Measurements from ENCODE around the gene SLC25A29.

SLC25A29 gene

GRCh38 chr14:100332071-100332639 is 25.9 kb upstream of the SLC25A29 start:
- no peak for DNase-seq
- H3K4me3 ChIP-seq (ENCODE audit: insufficient read depth, low read depth, low read length, poor library complexity, severe bottlenecking) = no peak overlapping the region
- H3K27ac ChIP-seq (ENCODE audit: insufficient read depth, low read length, poor library complexity, severe bottlenecking) = no peak overlapping the region
- H3K4me1 ChIP-seq (ENCODE audit: control insufficient read depth, insufficient read depth, low read length, poor library complexity, severe bottlenecking) = no peaks in the 10 kb centered on the region
- no peaks in the 10 kb centered on the region for H3K9me3 ChIP-seq (ENCODE audit: control insufficient read depth, low read length)
- peaks cover 8% of the 10 kb centered on the region for H3K36me3 ChIP-seq (ENCODE audit: control insufficient read depth, insufficient read depth, low read length)
- H3K27me3 ChIP-seq (replicated peaks; ENCODE audit: control insufficient read depth, insufficient read depth, low read length, poor library complexity, severe bottlenecking) = no peaks in the 10 kb centered on the region

GRCh38 chr14:100330388-100330931 is 24.2 kb upstream of the SLC25A29 start:
- Histone ChIP-seq H3K27me3 (replicated peaks; ENCODE audit: control insufficient read depth, insufficient read depth, low read length, poor library complexity, severe bottlenecking) (no peaks in the 10 kb centered on the region), H3K4me3 (ENCODE audit: insufficient read depth, low read depth, low read length, poor library complexity, severe bottlenecking) (no peak overlapping the region), H3K9me3 (ENCODE audit: control insufficient read depth, low read length) (no peaks in the 10 kb centered on the region), H3K36me3 (ENCODE audit: control insufficient read depth, insufficient read depth, low read length) (peaks cover 4% of the 10 kb centered on the region), H3K4me1 (ENCODE audit: control insufficient read depth, insufficient read depth, low read length, poor library complexity, severe bottlenecking) (no peaks in the 10 kb centered on the region), H3K27ac (ENCODE audit: insufficient read depth, low read length, poor library complexity, severe bottlenecking) (no peak overlapping the region)
- no peak for DNase-seq

GRCh38 chr14:100330007-100330344 is 23.7 kb upstream of the SLC25A29 start:
- H3K4me1 ChIP-seq (ENCODE audit: control insufficient read depth, insufficient read depth, low read length, poor library complexity, severe bottlenecking) = no peaks in the 10 kb centered on the region
- peaks cover 3% of the 10 kb centered on the region for H3K36me3 ChIP-seq (ENCODE audit: control insufficient read depth, insufficient read depth, low read length)
- DNase-seq = no peak
- H3K9me3 ChIP-seq (ENCODE audit: control insufficient read depth, low read length) = no peaks in the 10 kb centered on the region
- no peak overlapping the region for H3K4me3 ChIP-seq (ENCODE audit: insufficient read depth, low read depth, low read length, poor library complexity, severe bottlenecking)
- no peak overlapping the region for H3K27ac ChIP-seq (ENCODE audit: insufficient read depth, low read length, poor library complexity, severe bottlenecking)
- no peaks in the 10 kb centered on the region for H3K27me3 ChIP-seq (replicated peaks; ENCODE audit: control insufficient read depth, insufficient read depth, low read length, poor library complexity, severe bottlenecking)

- Histone ChIP-seq H3K4me1 (ENCODE audit: control insufficient read depth, insufficient read depth, low read length, poor library complexity, severe bottlenecking) (no peaks in the 10 kb centered on the region), H3K27ac (ENCODE audit: insufficient read depth, low read length, poor library complexity, severe bottlenecking) (no peak overlapping the region), H3K4me3 (ENCODE audit: insufficient read depth, low read depth, low read length, poor library complexity, severe bottlenecking) (no peak overlapping the region), H3K36me3 (ENCODE audit: control insufficient read depth, insufficient read depth, low read length) (no peaks in the 10 kb centered on the region), H3K27me3 (replicated peaks; ENCODE audit: control insufficient read depth, insufficient read depth, low read length, poor library complexity, severe bottlenecking) (no peaks in the 10 kb centered on the region), H3K9me3 (ENCODE audit: control insufficient read depth, low read length) (no peaks in the 10 kb centered on the region)
- no peak for DNase-seq
These were observed 23.2 kb upstream of the SLC25A29 start for GRCh38 chr14:100329233-100330006.

- H3K4me3 ChIP-seq (ENCODE audit: insufficient read depth, low read depth, low read length, poor library complexity, severe bottlenecking) = no peak overlapping the region
- H3K27me3 ChIP-seq (replicated peaks; ENCODE audit: control insufficient read depth, insufficient read depth, low read length, poor library complexity, severe bottlenecking) = no peaks in the 10 kb centered on the region
- H3K4me1 ChIP-seq (ENCODE audit: control insufficient read depth, insufficient read depth, low read length, poor library complexity, severe bottlenecking) = no peaks in the 10 kb centered on the region
- no peak overlapping the region for H3K27ac ChIP-seq (ENCODE audit: insufficient read depth, low read length, poor library complexity, severe bottlenecking)
- no peak for DNase-seq
- no peaks in the 10 kb centered on the region for H3K9me3 ChIP-seq (ENCODE audit: control insufficient read depth, low read length)
- no peaks in the 10 kb centered on the region for H3K36me3 ChIP-seq (ENCODE audit: control insufficient read depth, insufficient read depth, low read length)
These were observed 22.4 kb upstream of the SLC25A29 start for GRCh38 chr14:100328495-100329163.

GRCh38 chr14:100327128-100327527 is 20.9 kb upstream of the SLC25A29 start:
- H3K4me3 ChIP-seq (ENCODE audit: insufficient read depth, low read depth, low read length, poor library complexity, severe bottlenecking) = no peak overlapping the region
- DNase-seq = no peak
- no peak overlapping the region for H3K27ac ChIP-seq (ENCODE audit: insufficient read depth, low read length, poor library complexity, severe bottlenecking)
- H3K27me3 ChIP-seq (replicated peaks; ENCODE audit: control insufficient read depth, insufficient read depth, low read length, poor library complexity, severe bottlenecking) = no peaks in the 10 kb centered on the region
- H3K36me3 ChIP-seq (ENCODE audit: control insufficient read depth, insufficient read depth, low read length) = no peaks in the 10 kb centered on the region
- no peaks in the 10 kb centered on the region for H3K4me1 ChIP-seq (ENCODE audit: control insufficient read depth, insufficient read depth, low read length, poor library complexity, severe bottlenecking)
- H3K9me3 ChIP-seq (ENCODE audit: control insufficient read depth, low read length) = no peaks in the 10 kb centered on the region

- no peaks in the 10 kb centered on the region for H3K9me3 ChIP-seq (ENCODE audit: control insufficient read depth, low read length)
- H3K36me3 ChIP-seq (ENCODE audit: control insufficient read depth, insufficient read depth, low read length) = no peaks in the 10 kb centered on the region
- no peak overlapping the region for H3K4me3 ChIP-seq (ENCODE audit: insufficient read depth, low read depth, low read length, poor library complexity, severe bottlenecking)
- H3K4me1 ChIP-seq (ENCODE audit: control insufficient read depth, insufficient read depth, low read length, poor library complexity, severe bottlenecking) = no peaks in the 10 kb centered on the region
- H3K27ac ChIP-seq (ENCODE audit: insufficient read depth, low read length, poor library complexity, severe bottlenecking) = no peak overlapping the region
- DNase-seq = no peak
- H3K27me3 ChIP-seq (replicated peaks; ENCODE audit: control insufficient read depth, insufficient read depth, low read length, poor library complexity, severe bottlenecking) = no peaks in the 10 kb centered on the region
These were observed 19.7 kb upstream of the SLC25A29 start for GRCh38 chr14:100325958-100326357.

GRCh38 chr14:100325231-100325632 is 19.0 kb upstream of the SLC25A29 start:
- no peak for DNase-seq
- Histone ChIP-seq H3K27me3 (replicated peaks; ENCODE audit: control insufficient read depth, insufficient read depth, low read length, poor library complexity, severe bottlenecking) (no peaks in the 10 kb centered on the region), H3K27ac (ENCODE audit: insufficient read depth, low read length, poor library complexity, severe bottlenecking) (no peak overlapping the region), H3K4me1 (ENCODE audit: control insufficient read depth, insufficient read depth, low read length, poor library complexity, severe bottlenecking) (no peaks in the 10 kb centered on the region), H3K36me3 (ENCODE audit: control insufficient read depth, insufficient read depth, low read length) (no peaks in the 10 kb centered on the region), H3K4me3 (ENCODE audit: insufficient read depth, low read depth, low read length, poor library complexity, severe bottlenecking) (no peak overlapping the region), H3K9me3 (ENCODE audit: control insufficient read depth, low read length) (no peaks in the 10 kb centered on the region)

GRCh38 chr14:100323942-100324307 is 17.7 kb upstream of the SLC25A29 start:
- Histone ChIP-seq H3K9me3 (ENCODE audit: control insufficient read depth, low read length) (no peaks in the 10 kb centered on the region), H3K36me3 (ENCODE audit: control insufficient read depth, insufficient read depth, low read length) (no peaks in the 10 kb centered on the region), H3K27me3 (replicated peaks; ENCODE audit: control insufficient read depth, insufficient read depth, low read length, poor library complexity, severe bottlenecking) (no peaks in the 10 kb centered on the region), H3K4me1 (ENCODE audit: control insufficient read depth, insufficient read depth, low read length, poor library complexity, severe bottlenecking) (no peaks in the 10 kb centered on the region), H3K27ac (ENCODE audit: insufficient read depth, low read length, poor library complexity, severe bottlenecking) (no peak overlapping the region), H3K4me3 (ENCODE audit: insufficient read depth, low read depth, low read length, poor library complexity, severe bottlenecking) (no peak overlapping the region)
- no peak for DNase-seq
